HCT116 (cell line): ENCODE results near the gene C1orf115. TPM values are rescaled to one million over a fixed set of nuclear protein-coding genes. Genes with fewer than 3 reads are reported as not detected.

ENCODE experiments used
- ATAC-seq: fragments of 200-7000 bp; cut with Tn5 transposase; 2 replicates; pipeline ENCODE4 v1.9.1; 2020; ENCODE audit warnings: mild to moderate bottlenecking, moderate library complexity
- BruUV-seq: library from RNA; stranded (reverse); fragments of 400-500 nt; replicated peaks from 2 replicates; lab custom pipeline; 2021; lab: Mats Ljungman, UMichigan
- CTCF ChIA-PET: fragments of 300-600 bp; sonication (Branson Sonifier 250); formaldehyde crosslinking; loops from one replicate; lab custom pipeline; 2021; ENCODE audit warnings: antibody characterized with exemption; lab: Charles Lee
- POLR2A ChIA-PET: fragments of 300-600, 350-600 bp; sonication (Branson Sonifier 250); formaldehyde crosslinking; loops from one replicate; lab custom pipeline; 2021; ENCODE audit warnings: antibody characterized with exemption; lab: Charles Lee
- RAD21 ChIA-PET, 2 experiments: fragments of 300-600 bp; sonication (Branson Sonifier 250); formaldehyde crosslinking; loops; one replicate each; lab custom pipeline; 2023; ENCODE audit warnings: low total read pairs in 2 of 2; ENCODE audit not compliant: uncharacterized antibody in 2 of 2, unreplicated experiment in 2 of 2, low non-redundant PET in 1 of 2; lab: Charles Lee
- DNase-seq: peaks from one replicate; pipeline ENCODE4 v3.0.0-alpha.2; 2010; ENCODE audit warnings: low read depth, low spot score
- H2AFZ ChIP-seq: fragments of 200-600 bp; shearing (Covaris generic), sonication (generic); 2 replicates; pipeline ENCODE4 v1.6.1; 2017; ENCODE audit warnings: low read depth, mixed run types, mixed read lengths, antibody characterized with exemption, low read length; ENCODE audit not compliant: poor library complexity, severe bottlenecking
- H3K27ac ChIP-seq: 2 replicates; pipeline ENCODE4 v1.5.1; 2012; ENCODE audit warnings: low read depth, low read length
- H3K27me3 ChIP-seq: fragments of 200-600 bp; sonication (generic); 2 replicates; pipeline ENCODE4 v1.6.1; 2016; ENCODE audit warnings: mixed run types, low read length, mixed read lengths; ENCODE audit not compliant: insufficient read depth
- H3K36me3 ChIP-seq, 2 experiments: fragments of 200-500 bp in 1 of 2; fragments of 200-600 bp in 1 of 2; sonication (Bioruptor generic) in 1 of 2; sonication (generic) in 1 of 2; 2 replicates each; pipeline versions ENCODE4 v1.5.1 to v1.6.1; 2014 to 2016; ENCODE audit warnings: low read length in 2 of 2, inconsistent platforms in 1 of 2, mixed read lengths in 1 of 2, mixed run types in 1 of 2; ENCODE audit not compliant: insufficient read depth in 2 of 2, control insufficient read depth in 1 of 2
- H3K4me1 ChIP-seq, 2 experiments: fragments of 200-600 bp in 1 of 2; sonication (generic) in 1 of 2; 2 replicates each; pipeline versions ENCODE4 v1.5.1 to v1.6.1; 2012 to 2017; ENCODE audit warnings: low read length in 2 of 2, inconsistent platforms in 1 of 2, mild to moderate bottlenecking in 1 of 2, mixed read lengths in 1 of 2, mixed run types in 1 of 2, moderate library complexity in 1 of 2; ENCODE audit not compliant: insufficient read depth in 2 of 2, control insufficient read depth in 1 of 2
- H3K4me2 ChIP-seq: fragments of 200-600 bp; sonication (generic); 2 replicates; pipeline ENCODE4 v1.6.1; 2017; ENCODE audit warnings: mixed run types, low read length, mixed read lengths
- H3K4me3 ChIP-seq, 2 experiments: fragments of 200-600 bp in 1 of 2; sonication (generic) in 1 of 2; replicated peaks in 1 of 2; 2 replicates each; pipeline ENCODE4 v1.5.1; 2011 to 2016; ENCODE audit warnings: low read length in 2 of 2, control low read depth in 1 of 2, low read depth in 1 of 2, mild to moderate bottlenecking in 1 of 2, mixed read lengths in 1 of 2, mixed run types in 1 of 2
- H3K79me2 ChIP-seq: fragments of 200-600 bp; sonication (generic); 2 replicates; pipeline ENCODE4 v1.6.1; 2017; ENCODE audit warnings: mild to moderate bottlenecking, mixed run types, low read length, moderate library complexity, mixed read lengths; ENCODE audit not compliant: insufficient read depth
- H3K9ac ChIP-seq: fragments of 200-600 bp; sonication (generic); 2 replicates; pipeline ENCODE4 v1.6.1; 2016; ENCODE audit warnings: low read length, mixed read lengths
- H3K9me2 ChIP-seq: fragments of 200-600 bp; sonication (generic), shearing (Covaris generic); 2 replicates; pipeline ENCODE4 v1.6.1; 2017; ENCODE audit warnings: mixed run types, mild to moderate bottlenecking, moderate library complexity; ENCODE audit not compliant: insufficient read depth
- H3K9me3 ChIP-seq, 2 experiments: fragments of 200-500 bp in 1 of 2; fragments of 200-600 bp in 1 of 2; sonication (Bioruptor generic) in 1 of 2; sonication (generic) in 1 of 2; 2 replicates each; pipeline ENCODE4 v1.6.1; 2014 to 2017; ENCODE audit warnings: low read length in 2 of 2, mixed read lengths in 2 of 2, inconsistent platforms in 1 of 2, low read depth in 1 of 2, mild to moderate bottlenecking in 1 of 2, mixed run types in 1 of 2, moderate library complexity in 1 of 2; ENCODE audit not compliant: control insufficient read depth in 1 of 2, insufficient read depth in 1 of 2
- H4K20me1 ChIP-seq: fragments of 200-600 bp; sonication (generic), shearing (Covaris generic); 2 replicates; pipeline ENCODE4 v1.6.1; 2017; ENCODE audit warnings: mixed run types, mild to moderate bottlenecking, moderate library complexity; ENCODE audit not compliant: insufficient read depth
- ATF3 ChIP-seq: IDR thresholded peaks from 2 replicates; pipeline ENCODE4 v1.6.1; 2012
- CBX3 ChIP-seq: IDR thresholded peaks from 2 replicates; pipeline ENCODE4 v1.6.1; 2012; ENCODE audit warnings: low read depth
- EGR1 ChIP-seq: IDR thresholded peaks from 2 replicates; pipeline ENCODE4 v1.6.1; 2012; ENCODE audit warnings: low read depth
- ELF1 ChIP-seq: IDR thresholded peaks from 2 replicates; pipeline ENCODE4 v1.6.1; 2012; ENCODE audit warnings: low read depth, borderline replicate concordance
- EZH2phosphoT487 ChIP-seq: fragments of 200-600 bp; IDR thresholded peaks from 2 replicates; pipeline ENCODE4 v1.6.1; 2018; ENCODE audit warnings: antibody characterized with exemption, borderline replicate concordance
- FOSL1 ChIP-seq: IDR thresholded peaks from 2 replicates; pipeline ENCODE4 v1.6.1; 2012; ENCODE audit warnings: low read depth
- JUND ChIP-seq: IDR thresholded peaks from 2 replicates; pipeline ENCODE4 v1.6.1; 2012
- MAX ChIP-seq: IDR thresholded peaks from 2 replicates; pipeline ENCODE4 v1.6.1; 2012
- POLR2AphosphoS5 ChIP-seq: IDR thresholded peaks from 2 replicates; pipeline ENCODE4 v1.6.1; 2011; ENCODE audit warnings: mild to moderate bottlenecking, low read depth, low read length, moderate library complexity
- REST ChIP-seq: IDR thresholded peaks from 2 replicates; pipeline ENCODE4 v1.6.1; 2012; ENCODE audit warnings: low read depth
- SIN3A ChIP-seq: IDR thresholded peaks from 2 replicates; pipeline ENCODE4 v1.6.1; 2012; ENCODE audit warnings: low read depth
- SP1 ChIP-seq: IDR thresholded peaks from 2 replicates; pipeline ENCODE4 v1.6.1; 2012; ENCODE audit warnings: low read depth
- YY1 ChIP-seq: IDR thresholded peaks from 2 replicates; pipeline ENCODE4 v1.6.1; 2011; ENCODE audit warnings: low read length, low read depth, moderate library complexity, mild to moderate bottlenecking; ENCODE audit not compliant: insufficient replicate concordance; ENCODE audit errors: extremely low read depth
- ZFX ChIP-seq: fragments of 450-650 bp; IDR thresholded peaks from 2 replicates; pipeline ENCODE4 v1.6.1; 2017
- ZNF274 ChIP-seq: fragments of 200-500 bp; sonication (Bioruptor generic); IDR thresholded peaks from 2 replicates; pipeline ENCODE4 v1.6.1; 2014; ENCODE audit warnings: mild to moderate bottlenecking, low read depth, low read length, inconsistent platforms
- intact Hi-C: fragments of 100-400 bp; cut with micrococcal nuclease; formaldehyde crosslinking; loops from 2 replicates; pipeline ENCODE4 v1.10.0; 2022
- total RNA-seq: library from RNA; stranded (reverse); gene quantifications from one replicate; pipeline ENCODE4 v1.2.1, GENCODE V29; 2021; ENCODE audit not compliant: unreplicated experiment

Gene C1orf115
- total RNA-seq, 1 experiment from 2014 or later: 16.8 TPM

- POLR2A ChIA-PET: no interaction called here
- Histone ChIP-seq H4K20me1 (no peaks in the 10 kb centered on the region), H3K9ac (no peak overlapping the region), H2AFZ (no peak overlapping the region), H3K4me3 (no peak overlapping the region), H3K36me3 (no peaks in the 10 kb centered on the region), H3K27ac (no peak overlapping the region), H3K4me2 (no peak overlapping the region), H3K4me1 (no peaks in the 10 kb centered on the region), H3K79me2 (no peaks in the 10 kb centered on the region), H3K9me2 (no peaks in the 10 kb centered on the region), H3K9me3 (no peaks in the 10 kb centered on the region), H3K27me3 (no peaks in the 10 kb centered on the region)
- intact Hi-C loops: no loop called here
- ATAC-seq (no peak), DNase-seq (no peak)
- CTCF ChIA-PET: no interaction called here
- no TSS peak for BruUV-seq
- TF ChIP-seq ZFX (no peak), SIN3A (no peak), EGR1 (no peak), POLR2AphosphoS5 (no peak), EZH2phosphoT487 (no peak), CBX3 (no peak), YY1 (no peak), REST (no peak), FOSL1 (no peak), ELF1 (no peak), ZNF274 (no peak), SP1 (no peak), ATF3 (no peak), MAX (no peak), JUND (no peak)
- RAD21 ChIA-PET: no interaction called here
Measured at GRCh38 chr1:220655961-220656740, 34.0 kb upstream of the C1orf115 start.
